ENCODE measurements around the gene WDPCP. TPM values are rescaled to one million over a fixed set of nuclear protein-coding genes. Genes with fewer than 3 reads are reported as not detected.
"Not testable (repeated sequence)": the region's sequence is repeated elsewhere in the genome, so short reads cannot be mapped to it uniquely, and the experiment has no call there.

The WDPCP gene
- total RNA-seq, 2 experiments from 2014 or later, result 7.8 to 8.0 TPM

GRCh38 chr2:63576546-63576945 is 11.7 kb downstream of the WDPCP start:
- no peak overlapping the region for H3K4me3 Mint-ChIP-seq
- H3K9me3 Mint-ChIP-seq, result peaks cover 7% of the 10 kb centered on the region

GRCh38 chr2:63573726-63574345 is 14.4 kb downstream of the WDPCP start:
- H3K4me3 Mint-ChIP-seq, H3K27ac Mint-ChIP-seq, H3K27me3 Mint-ChIP-seq, H3K4me1 Mint-ChIP-seq, DNase-seq: not testable (repeated sequence)
- H3K9me3 Mint-ChIP-seq, result peaks cover 15% of the 10 kb centered on the region
- peaks cover 26% of the 10 kb centered on the region for H3K36me3 Mint-ChIP-seq

More at GRCh38 chr2:63576546-63576945, 11.7 kb downstream of the WDPCP start:
- Mint-ChIP-seq H3K27me3 (no peaks in the 10 kb centered on the region), H3K36me3 (peaks cover 14% of the 10 kb centered on the region), H3K4me1 (peaks cover 10% of the 10 kb centered on the region), H3K27ac (no peak overlapping the region)
- DNase-seq, result no peak

GRCh38 chr2:63573026-63573425 is 15.3 kb downstream of the WDPCP start:
- H3K4me1 Mint-ChIP-seq, H3K27me3 Mint-ChIP-seq, DNase-seq, H3K4me3 Mint-ChIP-seq, H3K27ac Mint-ChIP-seq: not testable (repeated sequence)
- peaks cover 34% of the 10 kb centered on the region for H3K36me3 Mint-ChIP-seq
- H3K9me3 Mint-ChIP-seq, result peaks cover 19% of the 10 kb centered on the region

GRCh38 chr2:63572001-63572400 is 16.3 kb downstream of the WDPCP start:
- Mint-ChIP-seq H3K27ac (no peak overlapping the region), H3K9me3 (peaks cover 26% of the 10 kb centered on the region), H3K4me1 (no peaks in the 10 kb centered on the region), H3K4me3 (no peak overlapping the region), H3K36me3 (peaks cover 42% of the 10 kb centered on the region), H3K27me3 (no peaks in the 10 kb centered on the region)
- DNase-seq, result no peak

GRCh38 chr2:63571291-63571690 is 17.0 kb downstream of the WDPCP start:
- no peaks in the 10 kb centered on the region for H3K27me3 Mint-ChIP-seq
- no peak overlapping the region for H3K4me3 Mint-ChIP-seq
- H3K36me3 Mint-ChIP-seq, result peaks cover 47% of the 10 kb centered on the region
- no peaks in the 10 kb centered on the region for H3K4me1 Mint-ChIP-seq
- H3K27ac Mint-ChIP-seq, result no peak overlapping the region
- H3K9me3 Mint-ChIP-seq, result peaks cover 29% of the 10 kb centered on the region
- no peak for DNase-seq

- DNase-seq, result no peak
- H3K9me3 Mint-ChIP-seq, result peaks cover 32% of the 10 kb centered on the region
- H3K4me1 Mint-ChIP-seq, result no peaks in the 10 kb centered on the region
- H3K4me3 Mint-ChIP-seq, result no peak overlapping the region
- H3K27me3 Mint-ChIP-seq, result no peaks in the 10 kb centered on the region
- peaks cover 55% of the 10 kb centered on the region for H3K36me3 Mint-ChIP-seq
- no peak overlapping the region for H3K27ac Mint-ChIP-seq
These were observed 18.5 kb downstream of the WDPCP start for GRCh38 chr2:63569740-63570139.

- no peak overlapping the region for H3K27ac Mint-ChIP-seq
- H3K27me3 Mint-ChIP-seq, result no peaks in the 10 kb centered on the region
- peaks cover 41% of the 10 kb centered on the region for H3K9me3 Mint-ChIP-seq
- no peak overlapping the region for H3K4me3 Mint-ChIP-seq
- H3K36me3 Mint-ChIP-seq, result peaks cover 57% of the 10 kb centered on the region
- peaks cover 3% of the 10 kb centered on the region for H3K4me1 Mint-ChIP-seq
- no peak for DNase-seq
These were observed 25.5 kb downstream of the WDPCP start for GRCh38 chr2:63562751-63563150.

GRCh38 chr2:63558922-63559321 is 29.4 kb downstream of the WDPCP start:
- H3K4me3 Mint-ChIP-seq, H3K27me3 Mint-ChIP-seq, H3K27ac Mint-ChIP-seq, H3K4me1 Mint-ChIP-seq, DNase-seq: not testable (repeated sequence)
- H3K9me3 Mint-ChIP-seq, result peaks cover 40% of the 10 kb centered on the region
- H3K36me3 Mint-ChIP-seq, result peaks cover 62% of the 10 kb centered on the region

GRCh38 chr2:63557819-63558218 is 30.5 kb downstream of the WDPCP start:
- Mint-ChIP-seq H3K9me3 (peaks cover 40% of the 10 kb centered on the region), H3K27ac (peak overlapping the region; percentile 14), H3K36me3 (peaks cover 60% of the 10 kb centered on the region)
- DNase-seq, H3K27me3 Mint-ChIP-seq, H3K4me1 Mint-ChIP-seq, H3K4me3 Mint-ChIP-seq: not testable (repeated sequence)

GRCh38 chr2:63555931-63556330 is 32.3 kb downstream of the WDPCP start:
- Mint-ChIP-seq H3K4me3 (no peak overlapping the region), H3K36me3 (peaks cover 52% of the 10 kb centered on the region), H3K27me3 (no peaks in the 10 kb centered on the region), H3K4me1 (peaks cover 7% of the 10 kb centered on the region), H3K27ac (no peak overlapping the region), H3K9me3 (peaks cover 37% of the 10 kb centered on the region)
- no peak for DNase-seq

- no peak overlapping the region for H3K27ac Mint-ChIP-seq
- no peak for DNase-seq
- H3K9me3 Mint-ChIP-seq, result peaks cover 33% of the 10 kb centered on the region
- H3K36me3 Mint-ChIP-seq, result peaks cover 45% of the 10 kb centered on the region
- H3K27me3 Mint-ChIP-seq, result no peaks in the 10 kb centered on the region
- H3K4me3 Mint-ChIP-seq, result no peak overlapping the region
- H3K4me1 Mint-ChIP-seq, result peaks cover 8% of the 10 kb centered on the region
These were observed 33.0 kb downstream of the WDPCP start for GRCh38 chr2:63555299-63555698.

GRCh38 chr2:63553049-63553448 is 35.2 kb downstream of the WDPCP start:
- Mint-ChIP-seq H3K4me1 (peaks cover 11% of the 10 kb centered on the region), H3K9me3 (peaks cover 19% of the 10 kb centered on the region), H3K27me3 (no peaks in the 10 kb centered on the region), H3K36me3 (peaks cover 28% of the 10 kb centered on the region), H3K27ac (no peak overlapping the region), H3K4me3 (no peak overlapping the region)
- no peak for DNase-seq

GRCh38 chr2:63545023-63545422 is 43.3 kb downstream of the WDPCP start:
- H3K36me3 Mint-ChIP-seq, result peaks cover 7% of the 10 kb centered on the region
- H3K9me3 Mint-ChIP-seq, result peaks cover 9% of the 10 kb centered on the region
- peaks cover 3% of the 10 kb centered on the region for H3K4me1 Mint-ChIP-seq
- DNase-seq, result no peak
- H3K27me3 Mint-ChIP-seq, result no peaks in the 10 kb centered on the region
- no peak overlapping the region for H3K4me3 Mint-ChIP-seq
- no peak overlapping the region for H3K27ac Mint-ChIP-seq

- Mint-ChIP-seq H3K27me3 (no peaks in the 10 kb centered on the region), H3K4me1 (peaks cover 3% of the 10 kb centered on the region), H3K27ac (no peak overlapping the region), H3K4me3 (no peak overlapping the region), H3K36me3 (peaks cover 7% of the 10 kb centered on the region), H3K9me3 (peaks cover 7% of the 10 kb centered on the region)
- DNase-seq, result no peak
These were observed 44.2 kb downstream of the WDPCP start for GRCh38 chr2:63544017-63544627.

- Mint-ChIP-seq H3K27ac (no peak overlapping the region), H3K27me3 (no peaks in the 10 kb centered on the region), H3K4me1 (peaks cover 3% of the 10 kb centered on the region), H3K9me3 (peaks cover 4% of the 10 kb centered on the region), H3K4me3 (no peak overlapping the region), H3K36me3 (peaks cover 11% of the 10 kb centered on the region)
- no peak for DNase-seq
These were observed 48.7 kb downstream of the WDPCP start for GRCh38 chr2:63539416-63540162.
